ENCODE results near the gene PLD3.
"Not testable (repeated sequence)": the region's sequence is repeated elsewhere in the genome, so short reads cannot be mapped to it uniquely, and the experiment has no call there.

GRCh38 chr19:40370253-40370652, 21.8 kb downstream of the PLD3 start:
- not testable (repeated sequence) for TF ChIP-seq CTCF, EZH2 (IDR thresholded peaks at IDR 0.05)
